Liver (tissue), 9 donors: ENCODE data around the gene NFRKB. TPM values are rescaled to one million over a fixed set of nuclear protein-coding genes. Genes with fewer than 3 reads are reported as not detected.

ENCODE experiments used
- DNase-seq: peaks from one replicate; pipeline ENCODE4 v3.0.0-alpha.2; 2017; ENCODE audit warnings: low spot score
- H3K27ac ChIP-seq, 2 donors: one replicate each; pipeline ENCODE4 v1.7.0; 2013; ENCODE audit warnings: inconsistent platforms in 2 of 2, low read length in 2 of 2, control low read depth in 1 of 2, low read depth in 1 of 2, mild to moderate bottlenecking in 1 of 2
- H3K27me3 ChIP-seq, 4 donors: one replicate each; pipeline versions ENCODE4 v1.6.1 to v1.7.0; 2013; ENCODE audit warnings: low read length in 3 of 4, inconsistent platforms in 1 of 4, mild to moderate bottlenecking in 1 of 4, moderate library complexity in 1 of 4; ENCODE audit not compliant: control insufficient read depth in 4 of 4, insufficient read depth in 4 of 4
- H3K36me3 ChIP-seq, 4 donors: one replicate each; pipeline versions ENCODE4 v1.6.1 to v1.7.0; 2013; ENCODE audit warnings: low read length in 3 of 4, mild to moderate bottlenecking in 3 of 4, low read depth in 1 of 4, moderate library complexity in 1 of 4; ENCODE audit not compliant: control insufficient read depth in 4 of 4, insufficient read depth in 3 of 4
- H3K4me1 ChIP-seq, 4 donors: one replicate each; pipeline versions ENCODE4 v1.6.1 to v1.7.0; 2013; ENCODE audit warnings: low read length in 3 of 4, mild to moderate bottlenecking in 3 of 4, moderate library complexity in 1 of 4; ENCODE audit not compliant: control insufficient read depth in 4 of 4, insufficient read depth in 4 of 4
- H3K4me3 ChIP-seq, 3 donors: one replicate each; pipeline versions ENCODE4 v1.6.1 to v1.7.0; 2013; ENCODE audit warnings: low read length in 3 of 3, control low read depth in 1 of 3, low read depth in 1 of 3, mild to moderate bottlenecking in 1 of 3
- H3K9ac ChIP-seq, 2 donors: one replicate each; pipeline ENCODE4 v1.7.0; 2013; ENCODE audit warnings: low read length in 2 of 2, mild to moderate bottlenecking in 2 of 2, moderate library complexity in 2 of 2, control low read depth in 1 of 2, low read depth in 1 of 2
- H3K9me3 ChIP-seq, 4 donors: one replicate each; pipeline versions ENCODE4 v1.6.1 to v1.7.0; 2013; ENCODE audit warnings: low read length in 3 of 4; ENCODE audit not compliant: control insufficient read depth in 4 of 4
- ATF3 ChIP-seq: IDR thresholded peaks from 2 replicates; pipeline ENCODE4 v1.6.1; 2016; ENCODE audit warnings: antibody characterized with exemption
- CTCF ChIP-seq: fragments of 150-350 bp; IDR thresholded peaks from 2 replicates; pipeline ENCODE4 v1.5.1; 2017; ENCODE audit warnings: improper control_type of control experiment, low read depth, low read length; ENCODE audit not compliant: missing input control
- EGR1 ChIP-seq, 2 donors: IDR thresholded peaks; 2 replicates each; pipeline ENCODE4 v1.6.1; 2016 to 2018; ENCODE audit warnings: antibody characterized with exemption in 2 of 2, low read depth in 2 of 2
- FOXA1 ChIP-seq: IDR thresholded peaks from 2 replicates; pipeline ENCODE4 v1.6.1; 2016; ENCODE audit warnings: antibody characterized with exemption
- FOXA2 ChIP-seq: IDR thresholded peaks from 2 replicates; pipeline ENCODE4 v1.6.1; 2016; ENCODE audit warnings: antibody characterized with exemption
- GABPA ChIP-seq, 2 donors: IDR thresholded peaks in 1 of 2; conservative IDR thresholded peaks in 1 of 2; 2 replicates each; pipeline ENCODE4 v1.6.1; 2016; ENCODE audit warnings: antibody characterized with exemption in 2 of 2, mild to moderate bottlenecking in 1 of 2, moderate library complexity in 1 of 2
- HNF4A ChIP-seq, 2 donors: conservative IDR thresholded peaks; 2 replicates each; pipeline ENCODE4 v1.6.1; 2016; ENCODE audit warnings: antibody characterized with exemption in 2 of 2, mild to moderate bottlenecking in 2 of 2
- HNF4G ChIP-seq: IDR thresholded peaks from 2 replicates; pipeline ENCODE4 v1.6.1; 2016; ENCODE audit warnings: antibody characterized with exemption
- JUND ChIP-seq, 2 donors: IDR thresholded peaks; 2 replicates each; pipeline ENCODE4 v1.6.1; 2016; ENCODE audit warnings: antibody characterized with exemption in 2 of 2
- MAX ChIP-seq: IDR thresholded peaks from 2 replicates; pipeline ENCODE4 v1.6.1; 2016; ENCODE audit warnings: antibody characterized with exemption
- NR2F2 ChIP-seq: IDR thresholded peaks from 2 replicates; pipeline ENCODE4 v1.6.1; 2016; ENCODE audit warnings: antibody characterized with exemption
- RAD21 ChIP-seq, 2 donors: IDR thresholded peaks; 2 replicates each; pipeline ENCODE4 v1.6.1; 2016; ENCODE audit warnings: antibody characterized with exemption in 2 of 2, mild to moderate bottlenecking in 2 of 2
- REST ChIP-seq: IDR thresholded peaks from 2 replicates; pipeline ENCODE4 v1.6.1; 2016; ENCODE audit warnings: antibody characterized with exemption, mild to moderate bottlenecking
- RXRA ChIP-seq, 2 donors: IDR thresholded peaks; 2 replicates each; pipeline ENCODE4 v1.6.1; 2017 to 2018; ENCODE audit warnings: antibody characterized with exemption in 2 of 2, mild to moderate bottlenecking in 1 of 2
- SP1 ChIP-seq: IDR thresholded peaks from 2 replicates; pipeline ENCODE4 v1.6.1; 2018; ENCODE audit warnings: antibody characterized with exemption, mild to moderate bottlenecking
- TAF1 ChIP-seq: conservative IDR thresholded peaks from 2 replicates; pipeline ENCODE4 v1.6.1; 2016; ENCODE audit warnings: antibody characterized with exemption, mild to moderate bottlenecking
- YY1 ChIP-seq: IDR thresholded peaks from 2 replicates; pipeline ENCODE4 v1.6.1; 2016; ENCODE audit warnings: antibody characterized with exemption, mild to moderate bottlenecking
- ZBTB33 ChIP-seq: IDR thresholded peaks from 2 replicates; pipeline ENCODE4 v1.6.1; 2016; ENCODE audit warnings: antibody characterized with exemption
- WGBS: extraction: QIAGEN DNeasy Blood & Tissue Kit; methylation state at CpG from one replicate; pipeline ENCODE4 v1.1.7; 2013; 5-methylcytosine and 5-hydroxymethylcytosine counted together
- polyA plus RNA-seq, 2 donors: library from polyadenylated mRNA; stranded (reverse) in 1 of 2; unstranded in 1 of 2; fragments of 200-250 nt in 1 of 2; fragments of >200 nt in 1 of 2; fragmentation: Nextera tagmentation in 1 of 2; extraction: Ambion mirVana in 1 of 2; gene quantifications; one replicate each; pipeline versions ENCODE4 v1.2.1 to v1.2.3, GENCODE V29; 2013 to 2015
- total RNA-seq, 2 donors: library from RNA; depleted of rRNA; stranded (reverse); fragments of >200 nt; gene quantifications; one replicate each; pipeline ENCODE4 v1.2.3, GENCODE V29; 2014
- donor health status: healthy.
- donor health status: healthy.
- donor health status: healthy.
- donor health status: healthy.
- donor health status: healthy.

Gene NFRKB
- total and polyA plus RNA-seq, 4 donors: 5.2 to 20.1 (median 8.9) TPM

GRCh38 chr11:129937592-129938238, 42.3 kb upstream of the NFRKB start:
- no peak overlapping the region for H3K27ac ChIP-seq
- no peak for DNase-seq
- no peaks in the 10 kb centered on the region for H3K27me3 ChIP-seq
- H3K4me1 ChIP-seq: no peaks in the 10 kb centered on the region
- no peak overlapping the region for H3K4me3 ChIP-seq
- H3K36me3 ChIP-seq: peaks cover 0 to 7% (median 3%) of the 10 kb centered on the region in 4 donors
- WGBS: 95% methylated on average over 4 of the region's 4 CpGs
- TF ChIP-seq MAX (no peak), HNF4G (no peak)
- H3K9ac ChIP-seq: no peak overlapping the region
- no peaks in the 10 kb centered on the region for H3K9me3 ChIP-seq

GRCh38 chr11:129935723-129936122, 40.3 kb upstream of the NFRKB start:
- Histone ChIP-seq H3K36me3 (peaks cover 0 to 3% (median 1%) of the 10 kb centered on the region in 4 donors), H3K27me3 (no peaks in the 10 kb centered on the region), H3K27ac (no peak overlapping the region), H3K4me3 (no peak overlapping the region), H3K4me1 (no peaks in the 10 kb centered on the region), H3K9me3 (no peaks in the 10 kb centered on the region), H3K9ac (no peak overlapping the region)
- WGBS: 71% methylated on average over 3 of the region's 3 CpGs
- TF ChIP-seq MAX (no peak), FOXA2 (no peak), EGR1 (IDR thresholded peaks at IDR 0.05; ENCODE audit: low read depth in 2 of 2) (no peak), HNF4A (conservative IDR thresholded peaks at IDR 0.05) (no peak), JUND (IDR thresholded peaks at IDR 0.05) (no peak), NR2F2 (no peak), YY1 (no peak), ZBTB33 (no peak), CTCF (no peak), RXRA (IDR thresholded peaks at IDR 0.05) (no peak), RAD21 (IDR thresholded peaks at IDR 0.05) (no peak), FOXA1 (no peak), TAF1 (no peak), SP1 (no peak), GABPA (IDR thresholded peaks at IDR 0.05 in 1 of 2, conservative IDR thresholded peaks at IDR 0.05 in 1 of 2) (no peak), REST (no peak), ATF3 (no peak), HNF4G (no peak)
- DNase-seq: no peak
